Upper lobe of left lung (tissue), 4 donors: ENCODE results near the gene MMRN1.

Source experiments
- CTCF ChIP-seq, 6 experiments: fragments of 450-650 bp in 4 of 6; fragments of 200-600 bp in 2 of 6; sonication (generic) in 2 of 6; IDR thresholded peaks; one replicate each; pipeline ENCODE4 v1.5.1; 2016 to 2019; ENCODE audit warnings: antibody characterized with exemption in 6 of 6
- POLR2A ChIP-seq, 4 donors: fragments of 450-650 bp; IDR thresholded peaks; one replicate each; pipeline ENCODE4 v1.5.1; 2016 to 2017; ENCODE audit warnings: antibody characterized with exemption in 4 of 4, mild to moderate bottlenecking in 2 of 4

GRCh38 chr4:89899152-89899551 is 4.5 kb downstream of the MMRN1 start:
- no peak for TF ChIP-seq CTCF (IDR thresholded peaks at IDR 0.05)
- TF ChIP-seq POLR2A (IDR thresholded peaks at IDR 0.05), result no peak
